NT2/D1 (cell line): Measurements from ENCODE around the gene MAP3K2.

Source experiments
- SUZ12 ChIP-seq: IDR thresholded peaks from 2 replicates; pipeline ENCODE4 v1.6.1; 2011; ENCODE audit not compliant: insufficient read length, insufficient read depth; ENCODE audit errors: extremely low read depth
- YY1 ChIP-seq: IDR thresholded peaks from 2 replicates; pipeline ENCODE4 v1.6.1; 2011; ENCODE audit not compliant: insufficient read length, insufficient read depth

- no peak for TF ChIP-seq SUZ12
- TF ChIP-seq YY1: no peak
These were observed 108.0 kb downstream of the MAP3K2 start for GRCh38 chr2:127279781-127280180.
